NT2/D1 (cell line): ENCODE results near the gene XYLT1.

ENCODE experiments used
- YY1 ChIP-seq: IDR thresholded peaks from 2 replicates; pipeline ENCODE4 v1.6.1; 2011; ENCODE audit not compliant: insufficient read length, insufficient read depth
- ZNF274 ChIP-seq: IDR thresholded peaks from 2 replicates; pipeline ENCODE4 v1.6.1; 2011; ENCODE audit warnings: mild to moderate bottlenecking, low read depth, low read length

- TF ChIP-seq YY1 = no peak
- TF ChIP-seq ZNF274 = no peak
Observed at GRCh38 chr16:17204206-17204605, 266.6 kb downstream of the XYLT1 start.
